Renal cortex interstitium (tissue), 11 donors: ENCODE data around the gene MAU2. TPM values are rescaled to one million over a fixed set of nuclear protein-coding genes. Genes with fewer than 3 reads are reported as not detected.
A peak's percentile ranks its signal among the peaks of the same experiment; 100 is the strongest.
"Not testable (repeated sequence)": the region's sequence is repeated elsewhere in the genome, so short reads cannot be mapped to it uniquely, and the experiment has no call there.

ENCODE experiments used
- DNase-seq, 11 donors: peaks; one replicate each; pipeline ENCODE4 v3.0.0-alpha.2; 2013; ENCODE audit warnings: low read depth in 9 of 11, low spot score in 4 of 11; ENCODE audit errors: extremely low read depth in 1 of 11
- polyA plus RNA-seq, 3 donors: library from polyadenylated mRNA; unstranded; fragments of 120-200 nt; gene quantifications; one replicate each; pipeline ENCODE4 v1.2.1, GENCODE V29; 2013; ENCODE audit not compliant: insufficient read length in 3 of 3

MAU2 gene
- polyA plus RNA-seq, 3 donors: 45.0 to 85.6 (median 50.0) TPM

- DNase-seq: peak in 7 of 11 donors; percentile 46 to 64 (median 56)
Measured at GRCh38 chr19:19366434-19367396, 46.1 kb downstream of the MAU2 start.

DNA sequence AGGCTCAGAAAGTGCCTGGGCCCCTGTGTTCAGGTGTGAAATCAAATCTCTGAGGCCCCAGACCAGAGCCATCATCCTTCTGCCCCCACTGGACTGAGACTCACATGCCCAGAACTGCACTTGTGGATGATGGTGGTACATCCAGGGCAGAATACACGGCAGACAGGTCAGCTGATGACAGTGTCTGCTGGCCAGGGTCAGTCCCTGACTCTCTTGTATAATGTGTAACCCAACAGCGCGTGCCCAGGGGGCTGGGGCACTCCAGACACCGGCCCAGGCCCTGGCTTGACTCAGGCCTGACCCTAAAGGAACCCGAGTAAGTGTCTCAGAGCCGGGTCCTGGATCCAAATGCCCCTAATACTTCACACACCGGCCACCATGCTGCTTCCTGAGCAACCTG, 47.5 kb downstream of the MAU2 start:
- no peak for DNase-seq

GRCh38 chr19:19371059-19371458, 50.4 kb downstream of the MAU2 start:
- DNase-seq: no peak

GRCh38 chr19:19372656-19373416, 52.2 kb downstream of the MAU2 start:
- DNase-seq: no peak

- no peak for DNase-seq
Measured at GRCh38 chr19:19379527-19379926, 58.9 kb downstream of the MAU2 start.

DNA sequence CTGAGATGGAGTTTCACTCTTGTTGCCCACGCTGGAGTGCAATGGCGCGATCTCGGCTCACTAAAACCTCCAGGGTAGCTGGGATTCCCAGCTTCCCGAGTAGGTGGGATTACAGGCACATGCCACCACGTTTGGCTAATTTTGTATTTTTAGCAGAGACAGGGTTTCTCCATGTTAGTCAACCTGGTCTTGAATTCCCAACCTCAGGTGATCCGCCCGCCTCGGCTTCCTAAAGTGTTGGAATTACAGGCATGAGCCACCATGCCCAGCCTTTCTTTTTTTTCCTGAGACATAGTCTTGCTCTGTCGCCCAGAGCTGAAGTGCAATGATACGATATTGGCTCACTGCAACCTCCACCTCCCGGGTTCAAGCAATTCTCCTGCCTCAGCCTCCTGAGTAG, 59.7 kb downstream of the MAU2 start:
- DNase-seq: not testable (repeated sequence)

DNA sequence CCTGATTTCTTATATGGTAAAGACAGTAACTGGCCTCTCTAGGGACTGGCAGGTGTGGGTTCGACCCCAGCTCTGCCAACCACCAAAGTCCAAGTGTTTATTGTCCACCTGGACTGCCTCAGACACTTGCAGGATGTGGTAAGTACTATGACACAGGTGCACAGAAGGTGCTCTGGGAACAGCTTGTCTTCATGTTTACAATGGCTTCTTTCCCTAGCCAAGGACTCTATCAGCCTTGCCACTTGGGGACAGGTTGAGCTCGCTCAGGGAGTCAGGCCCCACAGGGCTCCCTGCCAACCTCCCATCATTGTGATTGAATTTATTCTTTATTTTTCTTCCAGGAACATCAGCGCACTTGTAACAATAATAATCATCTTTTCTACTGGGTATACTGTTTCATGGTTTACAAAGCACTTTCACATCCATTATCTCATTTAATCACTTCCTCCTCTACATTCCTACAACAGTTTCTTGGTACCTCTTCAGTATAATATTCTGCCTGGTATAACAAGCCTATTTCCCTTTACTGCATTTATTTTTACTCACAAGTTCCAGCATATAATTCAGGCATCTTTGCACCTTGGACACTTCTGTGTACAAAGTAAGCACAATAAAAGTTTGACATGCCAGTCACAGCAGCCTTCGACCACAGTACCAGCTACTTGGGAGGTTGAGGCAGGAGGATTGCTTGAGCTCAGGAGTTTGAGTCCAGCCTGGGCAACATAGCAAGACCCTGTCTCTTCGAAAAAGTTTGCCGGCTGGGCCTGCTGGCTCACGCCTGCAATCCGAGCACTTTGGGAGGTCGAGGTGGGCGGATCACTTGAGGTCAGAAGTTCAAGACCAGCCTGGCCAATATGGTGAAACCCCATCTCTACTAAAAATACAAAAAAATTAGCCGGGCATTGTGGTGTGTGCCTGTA, 60.6 kb downstream of the MAU2 start:
- DNase-seq: no peak

GRCh38 chr19:19382118-19382517, 61.5 kb downstream of the MAU2 start:
- DNase-seq: no peak

DNA sequence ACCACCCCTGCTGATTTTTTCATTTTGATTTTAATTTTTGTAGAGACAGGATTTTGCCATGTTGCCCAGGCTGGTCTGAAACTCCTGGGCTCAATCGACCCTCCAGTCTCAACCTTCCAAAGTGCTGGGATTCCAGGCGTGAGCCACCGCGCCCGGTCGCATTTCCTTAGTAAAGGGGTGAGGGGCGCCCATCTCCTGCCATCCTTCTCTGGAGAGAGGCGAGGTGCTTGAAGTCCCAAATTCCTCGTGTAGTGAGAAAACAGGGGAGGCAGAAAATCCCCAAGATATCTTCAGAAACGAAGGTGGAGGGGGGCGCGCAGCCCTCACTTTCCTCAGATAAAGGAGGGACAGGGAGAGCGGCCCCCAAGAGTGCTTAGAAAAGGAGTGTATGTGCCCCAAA, 63.9 kb downstream of the MAU2 start:
- DNase-seq: no peak

DNA sequence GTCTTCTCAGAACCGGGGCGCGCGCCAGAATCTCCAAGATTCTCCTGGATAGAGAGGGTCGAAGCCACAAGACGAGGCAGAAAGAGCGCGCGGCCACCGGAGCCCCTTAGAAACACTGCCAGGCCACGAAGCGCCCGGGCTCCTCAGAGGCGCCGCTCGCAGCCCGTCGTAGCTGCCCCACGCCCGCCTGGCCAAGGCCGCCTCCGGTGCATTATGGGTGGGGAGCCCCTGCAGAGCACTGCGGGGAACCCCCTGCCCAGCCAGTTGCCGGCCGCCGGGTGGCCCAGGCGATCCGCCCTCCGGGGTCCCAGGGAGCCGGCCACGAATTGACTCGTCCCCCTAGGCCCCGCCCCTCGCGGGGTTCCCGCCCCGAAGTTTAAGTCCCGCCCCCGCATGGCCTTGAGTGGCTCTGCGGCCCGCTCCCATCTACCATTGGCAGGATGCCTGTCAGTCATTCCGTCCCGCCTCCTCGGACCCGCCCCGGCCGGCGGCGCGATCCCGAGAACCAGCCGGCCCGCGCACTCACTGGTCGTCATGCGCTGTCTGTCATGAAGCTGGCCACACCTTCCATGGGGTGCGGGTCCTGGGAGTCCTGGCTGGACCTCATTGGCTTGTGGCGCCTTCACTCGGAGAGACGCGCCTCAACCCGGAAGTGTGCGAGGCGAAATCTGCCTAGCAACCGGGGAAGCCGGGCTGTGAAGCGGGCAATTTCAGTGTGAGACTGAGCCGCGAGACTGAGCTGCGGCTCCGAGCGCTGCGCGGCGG, 64.7 kb downstream of the MAU2 start:
- peak; percentile 94 to 100 (median 99) for DNase-seq

- DNase-seq: no peak
Measured at GRCh38 chr19:19385896-19386869, 65.6 kb downstream of the MAU2 start.

GRCh38 chr19:19387108-19387507, 66.5 kb downstream of the MAU2 start:
- no peak for DNase-seq

DNA sequence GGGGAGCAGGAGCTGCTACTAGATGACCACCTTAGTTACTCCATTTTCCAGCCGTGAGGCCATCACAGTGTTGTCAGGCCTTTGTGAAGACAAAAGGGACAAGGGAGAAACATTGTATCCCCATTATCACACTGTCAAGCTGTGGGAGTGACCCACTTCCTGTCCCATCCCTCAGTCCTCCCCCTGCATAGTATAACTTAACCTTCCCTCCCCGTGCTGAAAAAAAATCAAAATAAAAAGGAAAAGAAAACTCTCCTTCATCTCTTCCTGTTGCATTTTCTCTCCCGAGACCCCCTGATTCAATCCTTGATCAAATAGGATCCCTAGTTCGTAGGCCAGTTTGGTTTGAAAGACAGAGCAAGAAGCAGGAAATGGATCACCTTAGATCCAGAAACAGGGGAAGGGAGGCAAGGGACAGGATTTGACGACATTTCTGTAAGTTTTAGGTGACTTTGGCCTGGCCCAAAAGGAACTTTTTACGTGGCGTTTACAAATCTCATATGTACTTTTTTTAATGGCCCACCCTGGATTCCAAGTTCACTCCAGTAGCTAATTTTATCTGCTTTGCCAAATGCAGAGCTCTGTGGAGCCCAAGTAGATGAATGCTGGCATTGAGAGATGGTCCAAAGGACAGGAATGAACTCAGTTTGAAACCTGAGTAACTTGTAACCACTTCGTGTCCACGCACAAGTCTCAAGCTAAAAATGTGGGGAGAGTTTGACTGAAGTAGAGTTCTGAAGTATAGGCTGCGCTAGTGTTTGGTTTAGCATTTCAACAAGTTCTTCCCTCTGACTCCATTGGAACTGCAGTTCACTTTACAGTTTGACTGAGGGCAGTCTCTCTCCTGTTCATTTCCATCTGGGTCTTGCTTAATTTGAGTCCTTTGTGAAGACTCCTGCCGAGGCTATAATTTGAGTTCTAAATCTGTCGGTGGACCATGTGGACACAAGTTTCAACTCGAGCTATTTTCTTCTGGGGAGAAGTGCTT, 68.2 kb downstream of the MAU2 start:
- DNase-seq: no peak

DNA sequence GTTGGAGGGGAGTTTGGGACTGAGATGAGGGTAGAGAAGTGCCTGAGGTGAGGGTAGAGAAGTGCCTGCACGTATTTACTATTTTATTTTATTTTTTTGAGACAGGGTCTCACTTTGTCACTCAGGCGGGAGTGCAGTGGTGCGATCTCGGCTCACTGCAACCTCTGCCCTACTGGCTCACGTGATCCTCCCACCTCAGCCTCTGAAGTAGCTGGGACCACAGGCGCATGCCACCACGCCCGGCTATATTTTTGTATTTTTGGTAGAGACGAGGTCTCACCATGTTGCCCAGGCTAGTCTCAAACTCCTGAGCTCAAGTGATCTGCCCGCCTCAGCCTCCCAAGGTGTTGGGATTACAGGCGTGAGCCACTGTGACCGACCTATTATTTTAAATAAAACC, 69.1 kb downstream of the MAU2 start:
- not testable (repeated sequence) for DNase-seq

DNA sequence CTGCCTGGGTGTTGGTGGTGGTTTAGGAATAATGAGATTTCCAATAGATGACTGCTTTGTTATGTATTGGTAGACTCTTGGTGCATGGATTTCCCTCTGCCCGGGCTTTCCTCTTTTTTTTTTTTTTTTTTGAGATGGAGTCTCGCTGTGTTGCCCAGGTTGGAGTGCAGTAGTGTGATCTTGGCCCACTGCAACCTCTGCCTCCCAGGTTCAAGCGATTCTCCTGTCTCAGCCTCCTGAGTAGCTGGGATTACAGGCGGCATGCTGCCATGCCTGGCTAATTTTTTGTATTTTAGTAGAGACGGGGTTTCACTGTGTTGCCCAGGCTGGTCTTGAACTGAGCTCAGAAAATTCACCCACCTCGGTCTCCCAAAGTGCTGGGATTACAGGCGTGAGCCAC, 73.7 kb downstream of the MAU2 start:
- not testable (repeated sequence) for DNase-seq
